Embryonic facial prominence (tissue), 1 donor: Measurements from ENCODE around the gene ZNF215.
"Not testable (repeated sequence)": the region's sequence is repeated elsewhere in the genome, so short reads cannot be mapped to it uniquely, and the experiment has no call there.

Experiments
- DNase-seq: peaks from one replicate; pipeline ENCODE4 v3.0.0-alpha.2; 2016; ENCODE audit errors: extremely low spot score

The ZNF215 gene

DNA sequence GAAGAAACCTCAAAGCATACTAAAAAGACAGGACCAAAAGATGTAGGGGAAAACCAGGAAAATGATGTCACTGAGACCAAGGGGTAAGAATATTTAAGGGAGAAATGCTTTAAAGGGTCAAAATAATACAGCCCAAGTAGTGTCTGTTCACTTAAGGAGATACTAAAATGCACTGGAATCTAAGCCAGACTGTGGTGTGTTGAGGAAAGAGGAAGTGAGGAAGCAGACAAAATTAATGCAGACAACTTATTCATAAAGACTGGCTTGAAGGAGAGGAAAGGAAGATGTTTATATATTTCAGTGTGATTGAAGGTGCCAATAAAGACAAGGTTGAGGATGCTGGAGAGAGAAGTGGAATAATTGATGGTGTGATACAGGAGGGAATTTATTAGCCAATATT is 15.7 kb downstream of the ZNF215 start:
- no peak for DNase-seq

- DNase-seq: no peak
Measured at GRCh38 chr11:6943131-6943530, 16.9 kb downstream of the ZNF215 start.

GRCh38 chr11:6954248-6954647 is 28.0 kb downstream of the ZNF215 start:
- not testable (repeated sequence) for DNase-seq

- DNase-seq: no peak
Measured at GRCh38 chr11:6962141-6962540, 35.9 kb downstream of the ZNF215 start.

DNA sequence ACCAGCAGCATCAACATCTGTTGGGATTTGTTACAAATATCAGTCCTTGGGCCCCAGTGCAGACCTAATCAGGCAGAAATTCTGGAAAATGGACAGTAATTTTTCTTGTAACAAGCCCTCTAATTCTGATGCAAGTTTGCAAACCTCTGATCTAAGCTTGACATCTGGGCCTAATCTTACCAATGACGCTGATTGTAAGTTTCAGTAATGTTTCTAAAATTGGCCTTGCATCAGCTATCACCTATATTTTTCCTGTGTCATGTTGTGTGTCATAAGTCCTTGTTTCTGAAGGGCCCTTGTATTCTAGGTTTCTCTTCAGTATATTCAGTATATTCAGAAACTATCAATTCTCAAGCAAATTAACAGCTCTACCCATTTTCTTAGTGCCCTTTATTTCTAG is 36.4 kb downstream of the ZNF215 start:
- no peak for DNase-seq

GRCh38 chr11:6968816-6969215 is 42.6 kb downstream of the ZNF215 start:
- no peak for DNase-seq

- not testable (repeated sequence) for DNase-seq
Measured at GRCh38 chr11:6969854-6970253, 43.6 kb downstream of the ZNF215 start.

- no peak for DNase-seq
Measured at GRCh38 chr11:6979365-6979764, 53.1 kb downstream of the ZNF215 start.

GRCh38 chr11:6986487-6986886 is 60.3 kb downstream of the ZNF215 start:
- no peak for DNase-seq

DNA sequence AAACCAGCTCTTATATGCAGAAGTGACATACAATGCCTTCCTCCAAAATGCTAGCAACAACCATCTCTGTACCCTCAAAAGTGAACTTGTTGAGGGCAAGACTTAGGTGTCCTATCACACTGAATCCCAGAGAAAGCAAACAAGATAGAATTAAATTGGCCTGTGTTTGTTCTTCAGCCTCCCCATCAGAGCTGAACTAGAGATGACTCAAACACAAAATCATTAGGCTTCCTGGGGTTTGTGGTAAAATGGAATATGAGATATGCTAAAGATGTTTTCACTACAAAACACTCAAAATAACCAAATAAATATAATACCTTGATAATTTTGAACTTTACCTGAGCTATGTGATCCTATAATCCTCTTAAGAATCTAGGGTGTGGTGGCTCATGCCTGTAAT is 62.3 kb downstream of the ZNF215 start:
- no peak for DNase-seq

GRCh38 chr11:6991227-6991626 is 65.0 kb downstream of the ZNF215 start:
- no peak for DNase-seq

- no peak for DNase-seq
Measured at GRCh38 chr11:6992026-6992425, 65.8 kb downstream of the ZNF215 start.

GRCh38 chr11:6992457-6993417 is 66.5 kb downstream of the ZNF215 start:
- DNase-seq: no peak

DNA sequence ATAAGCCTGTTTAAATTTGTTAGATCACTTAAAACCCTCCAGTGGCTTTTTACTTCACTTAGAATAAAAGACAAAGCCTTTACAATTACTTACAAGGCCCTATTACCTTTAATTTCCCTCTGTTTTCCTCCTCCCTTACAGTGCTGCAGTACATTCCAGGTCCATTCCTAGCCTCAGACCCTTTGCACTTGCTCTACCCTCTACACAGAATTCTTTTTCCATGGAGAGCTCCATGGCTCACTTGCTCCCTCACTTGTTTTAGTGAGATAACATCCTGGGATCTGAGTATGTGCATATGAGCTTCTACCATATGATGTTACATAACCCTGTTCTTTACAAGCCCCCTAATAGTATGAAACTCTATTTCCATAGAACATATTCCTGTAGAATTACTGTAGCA is 69.5 kb downstream of the ZNF215 start:
- DNase-seq: no peak

DNA sequence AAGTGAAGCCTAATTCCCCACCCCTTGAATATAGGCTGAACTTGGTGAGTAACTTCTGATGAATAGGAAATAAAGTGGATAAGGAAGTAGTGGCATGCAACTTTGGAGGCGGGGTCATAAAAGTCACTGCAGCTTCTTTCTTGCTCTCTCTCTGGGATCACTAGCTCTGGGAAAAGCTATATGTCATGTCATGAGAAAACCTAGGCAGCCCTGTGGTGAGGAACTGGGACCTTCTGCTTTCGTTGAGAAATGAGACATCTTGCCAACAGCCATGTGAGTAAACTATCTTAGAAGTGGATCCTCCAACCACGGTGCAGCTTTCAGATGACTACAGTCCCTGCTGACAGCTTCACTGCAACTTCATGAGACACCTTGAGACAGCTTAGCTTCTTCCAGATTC is 78.3 kb downstream of the ZNF215 start:
- DNase-seq: no peak
